ENCODE data around the gene SOX5. TPM values are rescaled to one million over a fixed set of nuclear protein-coding genes. Genes with fewer than 3 reads are reported as not detected.

SOX5 gene
- total RNA-seq, 2 donors from 2014 or later: 1.4 to 7.9 TPM

GRCh38 chr12:23775208-23775607 lies 174.3 kb downstream of the SOX5 start:
- Mint-ChIP-seq H3K9me3 (peaks cover 6% of the 10 kb centered on the region), H3K36me3 (ENCODE audit: low read depth) (no peaks in the 10 kb centered on the region), H3K4me1 (no peaks in the 10 kb centered on the region), H3K4me3 (no peak overlapping the region), H3K27me3 (no peaks in the 10 kb centered on the region), H3K27ac (no peak overlapping the region)
- no peak for ATAC-seq (replicated peaks)

GRCh38 chr12:23771240-23771949 lies 178.1 kb downstream of the SOX5 start:
- H3K36me3 Mint-ChIP-seq (ENCODE audit: low read depth): no peaks in the 10 kb centered on the region
- no peaks in the 10 kb centered on the region for H3K27me3 Mint-ChIP-seq
- H3K9me3 Mint-ChIP-seq: no peaks in the 10 kb centered on the region
- H3K4me1 Mint-ChIP-seq: no peaks in the 10 kb centered on the region
- H3K4me3 Mint-ChIP-seq: no peak overlapping the region
- no peak for ATAC-seq (replicated peaks)
- no peak overlapping the region for H3K27ac Mint-ChIP-seq

DNA sequence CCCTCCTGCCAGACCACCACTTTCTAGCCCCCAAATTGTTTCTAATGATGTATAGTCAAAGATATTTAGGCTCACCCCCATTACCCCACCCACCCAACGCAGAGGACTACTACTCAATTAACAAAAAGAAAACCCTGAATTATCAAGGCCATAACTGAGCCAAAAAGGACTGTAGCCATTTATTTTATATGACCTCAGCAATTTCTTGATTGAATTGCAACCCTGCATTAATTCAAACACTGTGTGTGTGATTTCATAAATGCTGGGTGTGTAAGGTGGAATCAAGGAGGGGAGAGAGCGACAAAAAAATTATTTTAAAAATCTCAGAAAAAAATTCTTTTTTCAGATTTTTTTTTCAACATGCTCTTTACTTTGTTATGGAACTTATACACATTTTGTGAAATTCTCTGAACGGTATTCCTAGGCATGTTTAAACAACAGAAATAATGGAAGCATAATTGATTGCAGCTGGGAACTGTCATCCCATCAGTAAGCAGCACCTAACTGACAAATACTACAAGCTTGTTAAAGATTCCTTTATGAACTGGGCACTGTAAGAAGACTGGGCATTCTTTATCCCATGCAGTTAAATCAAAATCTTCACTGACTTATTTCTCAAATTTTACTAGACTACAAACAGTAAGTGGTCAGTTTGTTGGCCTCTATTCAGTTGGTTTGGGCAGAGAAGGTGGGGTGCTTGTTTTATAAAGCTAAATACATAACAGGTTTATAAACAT lies 179.1 kb downstream of the SOX5 start:
- no peak for ATAC-seq (replicated peaks)
- no peak overlapping the region for H3K4me3 Mint-ChIP-seq
- no peaks in the 10 kb centered on the region for H3K4me1 Mint-ChIP-seq

GRCh38 chr12:23767834-23768233 lies 181.6 kb downstream of the SOX5 start:
- Mint-ChIP-seq H3K36me3 (ENCODE audit: low read depth) (no peaks in the 10 kb centered on the region), H3K9me3 (no peaks in the 10 kb centered on the region), H3K4me1 (no peaks in the 10 kb centered on the region), H3K27me3 (no peaks in the 10 kb centered on the region), H3K4me3 (no peak overlapping the region), H3K27ac (no peak overlapping the region)
- ATAC-seq (replicated peaks): no peak

More for the DNA sequence above, 179.1 kb downstream of the SOX5 start:
- no peaks in the 10 kb centered on the region for H3K36me3 Mint-ChIP-seq (ENCODE audit: low read depth)
- H3K27me3 Mint-ChIP-seq: no peaks in the 10 kb centered on the region
- no peak overlapping the region for H3K27ac Mint-ChIP-seq
- H3K9me3 Mint-ChIP-seq: no peaks in the 10 kb centered on the region

- Mint-ChIP-seq H3K4me1 (no peaks in the 10 kb centered on the region), H3K9me3 (no peaks in the 10 kb centered on the region), H3K36me3 (ENCODE audit: low read depth) (no peaks in the 10 kb centered on the region), H3K27ac (no peak overlapping the region), H3K27me3 (no peaks in the 10 kb centered on the region), H3K4me3 (no peak overlapping the region)
- no peak for ATAC-seq (replicated peaks)
These were observed 185.7 kb downstream of the SOX5 start for GRCh38 chr12:23763724-23764123.

- H3K9me3 Mint-ChIP-seq: no peaks in the 10 kb centered on the region
- no peak overlapping the region for H3K4me3 Mint-ChIP-seq
- H3K27ac Mint-ChIP-seq: no peak overlapping the region
- ATAC-seq (replicated peaks): no peak
- H3K4me1 Mint-ChIP-seq: no peaks in the 10 kb centered on the region
- H3K36me3 Mint-ChIP-seq (ENCODE audit: low read depth): no peaks in the 10 kb centered on the region
- H3K27me3 Mint-ChIP-seq: no peaks in the 10 kb centered on the region
These were observed 189.0 kb downstream of the SOX5 start for GRCh38 chr12:23760495-23760894.

- no peak for ATAC-seq (replicated peaks)
- H3K27ac Mint-ChIP-seq: no peak overlapping the region
- H3K4me3 Mint-ChIP-seq: no peak overlapping the region
- H3K27me3 Mint-ChIP-seq: no peaks in the 10 kb centered on the region
- no peaks in the 10 kb centered on the region for H3K4me1 Mint-ChIP-seq
- no peaks in the 10 kb centered on the region for H3K36me3 Mint-ChIP-seq (ENCODE audit: low read depth)
- H3K9me3 Mint-ChIP-seq: no peaks in the 10 kb centered on the region
These were observed 190.9 kb downstream of the SOX5 start for GRCh38 chr12:23758608-23759007.

DNA sequence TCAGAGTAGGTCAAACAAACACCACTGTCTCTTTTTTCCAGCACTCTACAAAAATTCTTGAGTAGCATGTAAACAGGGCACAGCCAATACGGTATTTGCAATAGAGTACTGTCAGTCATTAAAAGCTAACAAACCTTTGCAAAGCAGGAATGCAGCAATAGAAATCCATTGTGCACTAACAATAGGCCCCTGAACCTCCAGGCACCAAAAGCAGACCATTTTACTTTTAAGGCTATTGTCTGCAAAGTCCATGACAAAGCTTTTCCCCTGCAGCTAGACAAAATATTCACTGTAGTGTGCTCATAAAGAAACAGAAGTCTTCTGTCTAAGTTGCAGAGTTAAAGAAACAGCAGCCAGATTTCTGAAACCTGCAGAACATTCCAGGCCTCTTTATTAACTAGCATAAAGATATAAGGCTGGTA lies 191.9 kb downstream of the SOX5 start:
- H3K4me3 Mint-ChIP-seq: no peak overlapping the region
- H3K27ac Mint-ChIP-seq: no peak overlapping the region
- ATAC-seq (replicated peaks): no peak
- no peaks in the 10 kb centered on the region for H3K36me3 Mint-ChIP-seq (ENCODE audit: low read depth)
- no peaks in the 10 kb centered on the region for H3K27me3 Mint-ChIP-seq
- no peaks in the 10 kb centered on the region for H3K4me1 Mint-ChIP-seq
- no peaks in the 10 kb centered on the region for H3K9me3 Mint-ChIP-seq

GRCh38 chr12:23756416-23756815 lies 193.1 kb downstream of the SOX5 start:
- Mint-ChIP-seq H3K4me3 (no peak overlapping the region), H3K27me3 (no peaks in the 10 kb centered on the region), H3K36me3 (ENCODE audit: low read depth) (no peaks in the 10 kb centered on the region), H3K9me3 (no peaks in the 10 kb centered on the region), H3K27ac (no peak overlapping the region), H3K4me1 (no peaks in the 10 kb centered on the region)
- no peak for ATAC-seq (replicated peaks)

DNA sequence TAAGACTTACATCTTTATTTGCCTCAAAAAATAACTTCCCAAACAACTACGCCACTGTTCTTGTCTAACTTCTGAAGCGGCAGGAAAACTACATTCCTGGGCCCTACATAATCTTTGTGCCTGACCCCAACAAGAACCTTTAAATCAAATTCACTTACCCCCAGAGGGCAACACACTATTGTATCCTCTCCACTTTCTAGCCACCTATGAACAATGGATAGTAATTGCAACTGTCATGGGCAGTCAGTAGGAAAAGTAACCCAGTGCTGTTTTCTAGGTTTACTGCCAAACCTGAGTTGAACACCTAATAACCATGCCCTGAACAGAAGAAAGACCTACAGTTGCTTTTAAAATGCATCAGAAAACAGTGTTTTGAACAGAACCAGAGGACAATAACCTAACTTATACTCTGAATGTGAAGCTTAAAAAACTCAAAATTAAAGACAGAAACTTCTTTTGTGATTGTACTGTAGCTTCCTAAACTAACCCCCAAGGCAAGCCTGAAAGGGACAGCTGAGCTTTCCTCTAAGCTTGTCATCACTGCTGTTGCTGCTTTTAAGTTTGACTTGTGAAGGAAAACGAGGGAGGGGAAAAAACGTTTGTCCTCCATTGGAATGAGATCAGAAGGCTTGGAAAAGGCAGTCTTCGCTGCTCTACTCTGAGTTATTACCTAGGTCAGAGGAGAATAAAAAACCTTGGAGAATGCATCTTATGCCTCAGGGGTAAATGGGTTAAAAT lies 195.7 kb downstream of the SOX5 start:
- Mint-ChIP-seq H3K9me3 (no peaks in the 10 kb centered on the region), H3K27me3 (no peaks in the 10 kb centered on the region), H3K27ac (no peak overlapping the region), H3K4me1 (no peaks in the 10 kb centered on the region), H3K36me3 (ENCODE audit: low read depth) (no peaks in the 10 kb centered on the region), H3K4me3 (no peak overlapping the region)
- ATAC-seq (replicated peaks): no peak

DNA sequence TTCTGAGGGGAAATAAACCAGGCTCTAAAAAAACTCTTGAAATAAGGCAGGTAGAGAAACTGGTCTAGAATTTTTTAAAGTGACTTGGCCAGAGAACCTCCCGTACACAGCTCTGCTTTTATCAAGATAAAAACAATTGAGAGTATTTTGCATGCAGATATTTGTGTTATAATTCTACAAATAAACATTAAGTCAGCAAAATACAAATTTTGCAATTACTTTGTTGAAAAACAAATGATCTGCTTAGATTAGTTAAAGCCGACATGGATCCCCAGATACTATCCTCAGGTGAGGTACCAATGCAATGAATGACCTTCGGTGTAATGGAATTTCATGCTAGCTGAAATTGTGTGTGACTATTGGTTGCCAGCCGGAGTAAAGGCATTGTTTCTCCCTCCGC lies 197.2 kb downstream of the SOX5 start:
- no peak for ATAC-seq (replicated peaks)
- Mint-ChIP-seq H3K4me3 (no peak overlapping the region), H3K27ac (no peak overlapping the region), H3K27me3 (no peaks in the 10 kb centered on the region), H3K9me3 (peaks cover 3% of the 10 kb centered on the region), H3K4me1 (no peaks in the 10 kb centered on the region), H3K36me3 (ENCODE audit: low read depth) (no peaks in the 10 kb centered on the region)

DNA sequence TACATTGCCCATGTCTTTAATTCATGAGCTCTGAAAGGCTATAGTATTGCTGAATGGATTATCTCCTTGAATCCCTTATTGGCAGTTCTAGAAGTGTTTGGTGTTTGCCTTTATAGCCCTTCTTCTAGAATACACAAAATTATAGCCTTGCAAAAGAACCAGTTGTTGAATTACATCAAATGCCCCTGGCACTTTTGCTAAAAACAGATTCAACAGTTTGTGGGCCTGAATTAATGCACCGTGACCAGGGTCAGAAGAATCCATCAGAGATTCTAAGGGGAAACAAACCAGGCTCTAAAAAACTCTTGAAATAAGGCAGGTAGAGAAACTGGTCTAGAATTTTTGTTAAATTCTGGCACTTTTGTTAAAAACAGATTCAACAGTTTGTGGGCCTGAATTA lies 197.8 kb downstream of the SOX5 start:
- Mint-ChIP-seq H3K36me3 (ENCODE audit: low read depth) (no peaks in the 10 kb centered on the region), H3K9me3 (peaks cover 8% of the 10 kb centered on the region), H3K4me3 (no peak overlapping the region), H3K4me1 (no peaks in the 10 kb centered on the region), H3K27ac (no peak overlapping the region), H3K27me3 (no peaks in the 10 kb centered on the region)
- ATAC-seq (replicated peaks): no peak

DNA sequence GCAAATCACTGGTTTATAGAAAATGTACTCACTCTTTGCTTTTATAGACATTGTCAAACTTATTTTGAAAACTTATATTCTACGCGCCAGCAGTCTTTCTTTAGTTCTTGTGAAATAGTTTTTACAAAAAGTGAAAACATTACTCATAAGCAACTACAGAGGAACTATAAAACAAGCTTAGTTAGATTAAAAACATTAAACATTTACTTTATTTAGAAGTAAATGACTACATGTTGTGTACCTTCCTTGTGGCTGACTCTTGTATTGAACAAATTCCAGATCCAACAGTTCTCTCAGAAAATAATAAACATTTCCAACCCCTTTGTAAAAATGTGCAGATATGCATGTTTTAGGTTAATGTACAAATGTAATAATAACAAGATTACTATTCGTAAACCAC lies 198.5 kb downstream of the SOX5 start:
- peaks cover 8% of the 10 kb centered on the region for H3K9me3 Mint-ChIP-seq
- H3K4me1 Mint-ChIP-seq: no peaks in the 10 kb centered on the region
- no peaks in the 10 kb centered on the region for H3K27me3 Mint-ChIP-seq
- no peaks in the 10 kb centered on the region for H3K36me3 Mint-ChIP-seq (ENCODE audit: low read depth)
- no peak overlapping the region for H3K4me3 Mint-ChIP-seq
- H3K27ac Mint-ChIP-seq: no peak overlapping the region
- no peak for ATAC-seq (replicated peaks)

- no peak for ATAC-seq (replicated peaks)
- Mint-ChIP-seq H3K27ac (no peak overlapping the region), H3K36me3 (ENCODE audit: low read depth) (no peaks in the 10 kb centered on the region), H3K27me3 (no peaks in the 10 kb centered on the region), H3K4me1 (no peaks in the 10 kb centered on the region), H3K9me3 (peaks cover 8% of the 10 kb centered on the region), H3K4me3 (no peak overlapping the region)
These were observed 204.8 kb downstream of the SOX5 start for GRCh38 chr12:23744696-23745095.

- Mint-ChIP-seq H3K9me3 (peaks cover 11% of the 10 kb centered on the region), H3K4me1 (no peaks in the 10 kb centered on the region), H3K27ac (no peak overlapping the region), H3K36me3 (ENCODE audit: low read depth) (no peaks in the 10 kb centered on the region), H3K27me3 (no peaks in the 10 kb centered on the region), H3K4me3 (no peak overlapping the region)
- no peak for ATAC-seq (replicated peaks)
These were observed 206.9 kb downstream of the SOX5 start for GRCh38 chr12:23742574-23742973.

All from activated T-helper 17 cell treated with anti-CD3 and anti-CD28 coated beads, Interleukin-2, amount 50 U/mL, for 72 hours (primary cell).